ENCODE results near the gene RAB11FIP2.

GRCh38 chr10:117980216-117980615 is 66.5 kb downstream of the RAB11FIP2 start:
- TF ChIP-seq CTCF (IDR thresholded peaks at IDR 0.05): no peak
- TF ChIP-seq POLR2A (IDR thresholded peaks at IDR 0.05): no peak
- TF ChIP-seq EP300 (IDR thresholded peaks at IDR 0.05): no peak
